ENCODE results near the gene HIVEP1.

DNA sequence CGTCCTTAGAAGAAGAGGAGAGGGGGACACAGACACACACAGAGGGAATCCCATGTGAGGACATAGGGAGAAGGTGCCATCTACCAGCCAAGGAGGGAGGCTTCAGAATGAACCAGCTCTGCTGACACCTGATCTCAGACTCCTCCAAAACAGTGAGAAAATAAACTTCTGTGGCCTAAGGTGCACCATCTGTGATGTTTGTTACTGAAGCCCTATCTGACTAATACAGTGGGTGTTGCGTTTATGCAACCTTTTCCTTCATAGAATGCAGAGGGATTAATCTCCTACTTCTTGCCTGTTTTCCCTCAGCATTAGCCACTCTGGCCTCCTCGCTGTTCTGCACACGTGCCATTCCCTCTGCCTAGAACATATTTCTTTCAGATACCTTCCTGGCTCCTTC lies 196.6 kb downstream of the HIVEP1 start:
- TF ChIP-seq CREB1 (CRISPR knock-in tag; IDR thresholded peaks at IDR 0.05) (no peak), TEAD4 (CRISPR knock-in tag; IDR thresholded peaks at IDR 0.05) (no peak), GABPB1 (CRISPR knock-in tag; IDR thresholded peaks at IDR 0.05) (no peak)
- TF ChIP-seq, protein P1, sequence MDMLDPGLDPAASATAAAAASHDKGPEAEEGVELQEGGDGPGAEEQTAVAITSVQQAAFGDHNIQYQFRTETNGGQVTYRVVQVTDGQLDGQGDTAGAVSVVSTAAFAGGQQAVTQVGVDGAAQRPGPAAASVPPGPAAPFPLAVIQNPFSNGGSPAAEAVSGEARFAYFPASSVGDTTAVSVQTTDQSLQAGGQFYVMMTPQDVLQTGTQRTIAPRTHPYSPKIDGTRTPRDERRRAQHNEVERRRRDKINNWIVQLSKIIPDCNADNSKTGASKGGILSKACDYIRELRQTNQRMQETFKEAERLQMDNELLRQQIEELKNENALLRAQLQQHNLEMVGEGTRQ (CRISPR knock-in tag; IDR thresholded peaks at IDR 0.05), result no peak
- TF ChIP-seq, protein P2, sequence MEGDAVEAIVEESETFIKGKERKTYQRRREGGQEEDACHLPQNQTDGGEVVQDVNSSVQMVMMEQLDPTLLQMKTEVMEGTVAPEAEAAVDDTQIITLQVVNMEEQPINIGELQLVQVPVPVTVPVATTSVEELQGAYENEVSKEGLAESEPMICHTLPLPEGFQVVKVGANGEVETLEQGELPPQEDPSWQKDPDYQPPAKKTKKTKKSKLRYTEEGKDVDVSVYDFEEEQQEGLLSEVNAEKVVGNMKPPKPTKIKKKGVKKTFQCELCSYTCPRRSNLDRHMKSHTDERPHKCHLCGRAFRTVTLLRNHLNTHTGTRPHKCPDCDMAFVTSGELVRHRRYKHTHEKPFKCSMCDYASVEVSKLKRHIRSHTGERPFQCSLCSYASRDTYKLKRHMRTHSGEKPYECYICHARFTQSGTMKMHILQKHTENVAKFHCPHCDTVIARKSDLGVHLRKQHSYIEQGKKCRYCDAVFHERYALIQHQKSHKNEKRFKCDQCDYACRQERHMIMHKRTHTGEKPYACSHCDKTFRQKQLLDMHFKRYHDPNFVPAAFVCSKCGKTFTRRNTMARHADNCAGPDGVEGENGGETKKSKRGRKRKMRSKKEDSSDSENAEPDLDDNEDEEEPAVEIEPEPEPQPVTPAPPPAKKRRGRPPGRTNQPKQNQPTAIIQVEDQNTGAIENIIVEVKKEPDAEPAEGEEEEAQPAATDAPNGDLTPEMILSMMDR (IDR thresholded peaks at IDR 0.05), result no peak

Data from WTC11 (cell line).